ENCODE measurements around the gene ATRNL1.

GRCh38 chr10:115539142-115539762 lies 446.1 kb downstream of the ATRNL1 start:
- TF ChIP-seq ARNT (IDR thresholded peaks at IDR 0.05) (no peak), TARDBP (IDR thresholded peaks at IDR 0.05) (no peak), BHLHE40 (IDR thresholded peaks at IDR 0.05; ENCODE audit: borderline replicate concordance) (no peak), ELF4 (IDR thresholded peaks at IDR 0.05) (no peak), SP1 (IDR thresholded peaks at IDR 0.05) (no peak), FOXK2 (IDR thresholded peaks at IDR 0.05) (no peak), ZNF384 (IDR thresholded peaks at IDR 0.05) (no peak), FOXM1 (IDR thresholded peaks at IDR 0.05; ENCODE audit: borderline replicate concordance) (no peak), NFRKB (IDR thresholded peaks at IDR 0.05) (no peak), FOXA1 (IDR thresholded peaks at IDR 0.05) (no peak), SUZ12 (IDR thresholded peaks at IDR 0.05) (no peak), CTBP1 (IDR thresholded peaks at IDR 0.05; ENCODE audit: borderline replicate concordance) (no peak), HDGF (IDR thresholded peaks at IDR 0.05; ENCODE audit: borderline replicate concordance) (no peak)
- TF ChIP-seq, protein P1, sequence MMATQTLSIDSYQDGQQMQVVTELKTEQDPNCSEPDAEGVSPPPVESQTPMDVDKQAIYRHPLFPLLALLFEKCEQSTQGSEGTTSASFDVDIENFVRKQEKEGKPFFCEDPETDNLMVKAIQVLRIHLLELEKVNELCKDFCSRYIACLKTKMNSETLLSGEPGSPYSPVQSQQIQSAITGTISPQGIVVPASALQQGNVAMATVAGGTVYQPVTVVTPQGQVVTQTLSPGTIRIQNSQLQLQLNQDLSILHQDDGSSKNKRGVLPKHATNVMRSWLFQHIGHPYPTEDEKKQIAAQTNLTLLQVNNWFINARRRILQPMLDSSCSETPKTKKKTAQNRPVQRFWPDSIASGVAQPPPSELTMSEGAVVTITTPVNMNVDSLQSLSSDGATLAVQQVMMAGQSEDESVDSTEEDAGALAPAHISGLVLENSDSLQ (IDR thresholded peaks at IDR 0.05): no peak
